ENCODE results near the gene SESN3. TPM values are rescaled to one million over a fixed set of nuclear protein-coding genes. Genes with fewer than 3 reads are reported as not detected.

Gene SESN3
- total RNA-seq, 1 experiment from 2014 or later: 36.8 TPM

- H3K36me3 Mint-ChIP-seq (ENCODE audit: insufficient read depth in 1 of 3, low read depth in 3 of 3): peaks cover 6 to 45% (median 30%) of the 10 kb centered on the region in 3 experiments; a peak in 6 of 7 replicates
- Histone ChIP-seq H2AK5ac (ENCODE audit: insufficient read length, low read length) (no peak overlapping the region), H3K79me2 (ENCODE audit: insufficient read depth, low read length) (no peaks in the 10 kb centered on the region), H4K5ac (ENCODE audit: insufficient read length, low read depth, low read length) (no peak overlapping the region), H3K23ac (ENCODE audit: insufficient read length, low read depth, low read length) (no peak overlapping the region), H3K4ac (ENCODE audit: low read depth, low read length) (no peak overlapping the region), H3K4me2 (ENCODE audit: insufficient read depth, insufficient read length, low read length) (no peak overlapping the region), H3K27ac (ENCODE audit: insufficient read length, low read depth, low read length) (no peak overlapping the region), H2BK12ac (ENCODE audit: insufficient read length, low read depth, low read length) (no peak overlapping the region), H2BK20ac (ENCODE audit: low read depth, low read length, poor library complexity, severe bottlenecking) (no peak overlapping the region), H3T11ph (ENCODE audit: low read length) (no peak overlapping the region), H4K91ac (ENCODE audit: insufficient read length, low read depth, low read length) (no peak overlapping the region), H2BK5ac (ENCODE audit: insufficient read length, low read length) (no peak overlapping the region), H3K79me1 (ENCODE audit: insufficient read depth, low read depth, low read length, poor library complexity, severe bottlenecking) (no peaks in the 10 kb centered on the region), H2BK120ac (ENCODE audit: low read depth, low read length, poor library complexity, severe bottlenecking) (no peak overlapping the region), H3K9ac (ENCODE audit: extremely low read depth, insufficient read length, low read length) (no peak overlapping the region), H4K20me1 (ENCODE audit: control insufficient read depth, insufficient read depth, insufficient read length) (no peaks in the 10 kb centered on the region), H2AFZ (ENCODE audit: low read length) (no peak overlapping the region), H3K27me3 (ENCODE audit: insufficient read depth, low read length) (no peaks in the 10 kb centered on the region), H3K4me1 (ENCODE audit: insufficient read depth, low read length) (no peaks in the 10 kb centered on the region), H4K8ac (replicated peaks; ENCODE audit: insufficient read length, low read depth, low read length) (no peak overlapping the region), H2BK15ac (ENCODE audit: low read depth, low read length) (no peak overlapping the region), H3K9me3 (ENCODE audit: control insufficient read depth, low read depth, low read length) (no peaks in the 10 kb centered on the region), H3K23me2 (ENCODE audit: insufficient read length, low read depth, low read length, poor library complexity, severe bottlenecking) (no peaks in the 10 kb centered on the region), H3K56ac (ENCODE audit: insufficient read length, low read depth, low read length) (no peak overlapping the region), H3K14ac (ENCODE audit: insufficient read depth, low read length) (no peak overlapping the region), H3K18ac (ENCODE audit: insufficient read length, low read depth, low read length) (no peak overlapping the region)
- no peaks in the 10 kb centered on the region for H3K4me1 Mint-ChIP-seq
- no peak overlapping the region for H3K4me3 Mint-ChIP-seq
- no peak for DNase-seq
- TF ChIP-seq, protein P1, sequence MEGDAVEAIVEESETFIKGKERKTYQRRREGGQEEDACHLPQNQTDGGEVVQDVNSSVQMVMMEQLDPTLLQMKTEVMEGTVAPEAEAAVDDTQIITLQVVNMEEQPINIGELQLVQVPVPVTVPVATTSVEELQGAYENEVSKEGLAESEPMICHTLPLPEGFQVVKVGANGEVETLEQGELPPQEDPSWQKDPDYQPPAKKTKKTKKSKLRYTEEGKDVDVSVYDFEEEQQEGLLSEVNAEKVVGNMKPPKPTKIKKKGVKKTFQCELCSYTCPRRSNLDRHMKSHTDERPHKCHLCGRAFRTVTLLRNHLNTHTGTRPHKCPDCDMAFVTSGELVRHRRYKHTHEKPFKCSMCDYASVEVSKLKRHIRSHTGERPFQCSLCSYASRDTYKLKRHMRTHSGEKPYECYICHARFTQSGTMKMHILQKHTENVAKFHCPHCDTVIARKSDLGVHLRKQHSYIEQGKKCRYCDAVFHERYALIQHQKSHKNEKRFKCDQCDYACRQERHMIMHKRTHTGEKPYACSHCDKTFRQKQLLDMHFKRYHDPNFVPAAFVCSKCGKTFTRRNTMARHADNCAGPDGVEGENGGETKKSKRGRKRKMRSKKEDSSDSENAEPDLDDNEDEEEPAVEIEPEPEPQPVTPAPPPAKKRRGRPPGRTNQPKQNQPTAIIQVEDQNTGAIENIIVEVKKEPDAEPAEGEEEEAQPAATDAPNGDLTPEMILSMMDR (conservative IDR thresholded peaks at IDR 0.05): no peak
- H3K27me3 Mint-ChIP-seq (ENCODE audit: low read depth): no peaks in the 10 kb centered on the region
- H3K9me3 Mint-ChIP-seq: no peaks in the 10 kb centered on the region
- peak overlapping the region in 1 of 3 experiments; percentile 2; a peak in 2 of 7 replicates for H3K27ac Mint-ChIP-seq
Measured at GRCh38 chr11:95187723-95188122, 43.3 kb downstream of the SESN3 start.

Measured in H9 (cell line).